ENCODE data around the gene CFHR4. TPM values are rescaled to one million over a fixed set of nuclear protein-coding genes. Genes with fewer than 3 reads are reported as not detected.

CFHR4 gene
- total RNA-seq, 1 experiment from 2014 or later, result not detected

DNA sequence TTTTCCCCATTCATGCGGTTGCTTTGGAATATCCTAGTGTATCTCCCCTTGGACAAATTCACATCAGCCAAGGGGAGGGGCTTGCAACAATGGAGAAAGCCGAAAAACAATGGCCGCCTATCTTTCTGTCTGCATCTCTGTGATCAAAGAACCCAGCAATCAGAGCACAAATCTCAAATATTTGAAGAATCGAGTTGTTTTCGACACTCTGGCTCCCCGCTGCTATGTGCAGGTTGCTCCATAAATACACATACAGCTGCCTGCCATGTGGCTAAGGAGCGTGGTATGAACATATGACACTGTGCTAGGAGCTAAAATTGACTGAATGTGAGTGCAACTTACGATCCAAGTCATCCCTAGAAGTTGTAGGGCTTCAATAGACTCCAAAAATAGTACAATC lies 8.5 kb downstream of the CFHR4 start:
- POLR2A ChIA-PET (ENCODE audit: unreplicated experiment), result no interaction called here
- 0 out of 2 replicates have a peak, but pooled peaks cover 3% of the 10 kb centered on the region for H3K9me2 ChIP-seq (ENCODE audit: insufficient read depth)
- intact Hi-C loops (cut with micrococcal nuclease; ENCODE audit: unreplicated experiment), result no loop called here

DNA sequence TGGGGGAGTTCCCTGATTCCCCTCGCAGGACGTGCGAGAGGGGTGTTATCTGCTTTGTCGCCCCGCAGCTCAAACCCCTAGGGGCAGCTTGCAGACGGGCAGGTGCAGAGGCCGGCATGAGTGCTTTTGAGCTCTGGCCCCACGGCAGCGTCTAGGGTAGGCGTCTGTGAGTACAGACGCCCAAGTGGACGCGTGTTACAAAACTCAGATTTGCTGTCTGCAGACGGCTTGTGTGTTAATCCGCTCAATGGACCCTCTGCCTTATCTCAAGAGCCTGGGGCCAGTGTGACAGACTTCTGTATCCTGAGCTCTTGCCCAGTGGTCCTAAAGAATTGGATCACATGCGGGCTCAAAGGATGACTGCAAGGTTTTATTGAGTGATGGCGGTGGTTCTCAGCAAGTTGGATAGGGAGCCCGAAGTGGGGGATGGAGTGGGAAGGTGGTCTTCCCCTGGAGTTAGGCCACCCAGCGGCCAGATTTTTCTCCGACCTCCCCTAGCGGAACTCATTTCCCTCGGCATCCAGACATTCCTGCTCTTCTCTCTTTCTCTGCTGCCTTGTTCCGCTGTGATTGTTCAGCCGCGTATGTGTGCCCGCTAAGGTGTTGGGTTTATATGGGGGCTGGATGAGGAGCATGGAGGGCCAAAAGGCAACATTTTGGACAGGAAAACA lies 9.4 kb downstream of the CFHR4 start:
- no peak overlapping the region for H3K27ac ChIP-seq
- no peak for DNase-seq
- H3K4me1 ChIP-seq (replicated peaks; ENCODE audit: insufficient read depth), result no peaks in the 10 kb centered on the region
- H3K27me3 ChIP-seq (ENCODE audit: insufficient read depth, low read depth), result no peaks in the 10 kb centered on the region
- ChIA-PET POLR2A (ENCODE audit: unreplicated experiment) (no interaction called here), CTCF (no interaction called here)
- no peak for TF ChIP-seq EZH2 (IDR thresholded peaks at IDR 0.05; ENCODE audit: low read depth)
- TF ChIP-seq, protein P1, sequence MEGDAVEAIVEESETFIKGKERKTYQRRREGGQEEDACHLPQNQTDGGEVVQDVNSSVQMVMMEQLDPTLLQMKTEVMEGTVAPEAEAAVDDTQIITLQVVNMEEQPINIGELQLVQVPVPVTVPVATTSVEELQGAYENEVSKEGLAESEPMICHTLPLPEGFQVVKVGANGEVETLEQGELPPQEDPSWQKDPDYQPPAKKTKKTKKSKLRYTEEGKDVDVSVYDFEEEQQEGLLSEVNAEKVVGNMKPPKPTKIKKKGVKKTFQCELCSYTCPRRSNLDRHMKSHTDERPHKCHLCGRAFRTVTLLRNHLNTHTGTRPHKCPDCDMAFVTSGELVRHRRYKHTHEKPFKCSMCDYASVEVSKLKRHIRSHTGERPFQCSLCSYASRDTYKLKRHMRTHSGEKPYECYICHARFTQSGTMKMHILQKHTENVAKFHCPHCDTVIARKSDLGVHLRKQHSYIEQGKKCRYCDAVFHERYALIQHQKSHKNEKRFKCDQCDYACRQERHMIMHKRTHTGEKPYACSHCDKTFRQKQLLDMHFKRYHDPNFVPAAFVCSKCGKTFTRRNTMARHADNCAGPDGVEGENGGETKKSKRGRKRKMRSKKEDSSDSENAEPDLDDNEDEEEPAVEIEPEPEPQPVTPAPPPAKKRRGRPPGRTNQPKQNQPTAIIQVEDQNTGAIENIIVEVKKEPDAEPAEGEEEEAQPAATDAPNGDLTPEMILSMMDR (conservative IDR thresholded peaks at IDR 0.05), result no peak
- H3K79me2 ChIP-seq (ENCODE audit: low read depth), result no peaks in the 10 kb centered on the region
- 0 out of 2 replicates have a peak, but pooled peaks cover 3% of the 10 kb centered on the region for H3K9me2 ChIP-seq (ENCODE audit: insufficient read depth)
- no peaks in the 10 kb centered on the region for H3K36me3 ChIP-seq (ENCODE audit: low read depth)
- no peak overlapping the region for H2AFZ ChIP-seq
- no peaks in the 10 kb centered on the region for H3K9me3 ChIP-seq (ENCODE audit: insufficient read depth, low read depth)
- no peak overlapping the region for H3K4me2 ChIP-seq
- no peaks in the 10 kb centered on the region for H3F3A ChIP-seq (ENCODE audit: insufficient read depth, low read depth)
- H4K20me1 ChIP-seq (ENCODE audit: insufficient read depth), result no peaks in the 10 kb centered on the region
- intact Hi-C loops (cut with micrococcal nuclease; ENCODE audit: unreplicated experiment), result no loop called here
- no TSS peak for BruUV-seq (replicated peaks)
- no peak overlapping the region for H3K4me3 ChIP-seq

More for the DNA sequence above, 8.5 kb downstream of the CFHR4 start:
- Histone ChIP-seq H3K4me2 (no peak overlapping the region), H3K4me3 (no peak overlapping the region), H3K4me1 (replicated peaks; ENCODE audit: insufficient read depth) (no peaks in the 10 kb centered on the region), H3K9me3 (ENCODE audit: insufficient read depth, low read depth) (no peaks in the 10 kb centered on the region), H3K79me2 (ENCODE audit: low read depth) (no peaks in the 10 kb centered on the region), H3K27ac (no peak overlapping the region), H2AFZ (peak overlapping the region; percentile 76), H3K27me3 (ENCODE audit: insufficient read depth, low read depth) (no peaks in the 10 kb centered on the region), H3F3A (ENCODE audit: insufficient read depth, low read depth) (no peaks in the 10 kb centered on the region), H3K36me3 (ENCODE audit: low read depth) (no peaks in the 10 kb centered on the region), H4K20me1 (ENCODE audit: insufficient read depth) (no peaks in the 10 kb centered on the region)
- no peak for TF ChIP-seq EZH2 (IDR thresholded peaks at IDR 0.05; ENCODE audit: low read depth)
- TF ChIP-seq, protein P1 (conservative IDR thresholded peaks at IDR 0.05), result no peak
- BruUV-seq (replicated peaks), result no TSS peak
- no peak for DNase-seq
- CTCF ChIA-PET, result no interaction called here

DNA sequence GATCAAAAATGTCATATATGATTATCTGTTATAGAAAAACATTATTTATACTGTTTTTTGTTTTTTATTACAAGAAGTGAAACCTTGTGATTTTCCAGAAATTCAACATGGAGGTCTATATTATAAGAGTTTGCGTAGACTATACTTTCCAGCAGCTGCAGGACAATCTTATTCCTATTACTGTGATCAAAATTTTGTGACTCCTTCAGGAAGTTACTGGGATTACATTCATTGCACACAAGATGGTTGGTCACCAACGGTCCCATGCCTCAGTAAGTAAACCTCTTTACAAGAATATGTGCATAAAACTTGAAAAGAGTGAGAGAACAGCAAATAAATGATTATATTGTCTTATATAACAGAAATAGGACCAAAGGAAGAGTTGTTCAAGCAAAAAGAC lies 14.5 kb downstream of the CFHR4 start:
- no TSS peak for BruUV-seq (replicated peaks)
- Histone ChIP-seq H3K4me3 (no peak overlapping the region), H3K36me3 (ENCODE audit: low read depth) (no peaks in the 10 kb centered on the region), H3K4me1 (replicated peaks; ENCODE audit: insufficient read depth) (no peaks in the 10 kb centered on the region), H3K9me3 (ENCODE audit: insufficient read depth, low read depth) (no peaks in the 10 kb centered on the region), H3K4me2 (no peak overlapping the region), H3K79me2 (ENCODE audit: low read depth) (no peaks in the 10 kb centered on the region), H3K9me2 (ENCODE audit: insufficient read depth) (0 out of 2 replicates have a peak, but pooled peaks cover 3% of the 10 kb centered on the region), H3K27me3 (ENCODE audit: insufficient read depth, low read depth) (no peaks in the 10 kb centered on the region), H2AFZ (no peak overlapping the region), H3K27ac (no peak overlapping the region), H3F3A (ENCODE audit: insufficient read depth, low read depth) (no peaks in the 10 kb centered on the region), H4K20me1 (ENCODE audit: insufficient read depth) (no peaks in the 10 kb centered on the region)
- TF ChIP-seq, protein P1 (conservative IDR thresholded peaks at IDR 0.05), result no peak
- TF ChIP-seq EZH2 (IDR thresholded peaks at IDR 0.05; ENCODE audit: low read depth), result no peak
- intact Hi-C loops (cut with micrococcal nuclease; ENCODE audit: unreplicated experiment), result no loop called here
- POLR2A ChIA-PET (ENCODE audit: unreplicated experiment), result no interaction called here
- no peak for DNase-seq
- CTCF ChIA-PET, result no interaction called here
